Esophagus muscularis mucosa (tissue), 3 donors: ENCODE measurements around the gene ZNF217.

ENCODE experiments used
- POLR2AphosphoS5 ChIP-seq, 2 donors: sonication (generic); formaldehyde crosslinking; IDR thresholded peaks; one replicate each; pipeline ENCODE4 v1.6.1; 2017; ENCODE audit warnings: antibody characterized with exemption in 2 of 2
- TF ChIP-seq, protein P1 (sequence below), 3 experiments: fragments of 200-600 bp in 2 of 3; fragments of 450-650 bp in 1 of 3; sonication (generic) in 2 of 3; IDR thresholded peaks; one replicate each; pipeline ENCODE4 v1.5.1; 2017 to 2019; ENCODE audit warnings: antibody characterized with exemption in 3 of 3, mild to moderate bottlenecking in 2 of 3, moderate library complexity in 1 of 3

DNA sequence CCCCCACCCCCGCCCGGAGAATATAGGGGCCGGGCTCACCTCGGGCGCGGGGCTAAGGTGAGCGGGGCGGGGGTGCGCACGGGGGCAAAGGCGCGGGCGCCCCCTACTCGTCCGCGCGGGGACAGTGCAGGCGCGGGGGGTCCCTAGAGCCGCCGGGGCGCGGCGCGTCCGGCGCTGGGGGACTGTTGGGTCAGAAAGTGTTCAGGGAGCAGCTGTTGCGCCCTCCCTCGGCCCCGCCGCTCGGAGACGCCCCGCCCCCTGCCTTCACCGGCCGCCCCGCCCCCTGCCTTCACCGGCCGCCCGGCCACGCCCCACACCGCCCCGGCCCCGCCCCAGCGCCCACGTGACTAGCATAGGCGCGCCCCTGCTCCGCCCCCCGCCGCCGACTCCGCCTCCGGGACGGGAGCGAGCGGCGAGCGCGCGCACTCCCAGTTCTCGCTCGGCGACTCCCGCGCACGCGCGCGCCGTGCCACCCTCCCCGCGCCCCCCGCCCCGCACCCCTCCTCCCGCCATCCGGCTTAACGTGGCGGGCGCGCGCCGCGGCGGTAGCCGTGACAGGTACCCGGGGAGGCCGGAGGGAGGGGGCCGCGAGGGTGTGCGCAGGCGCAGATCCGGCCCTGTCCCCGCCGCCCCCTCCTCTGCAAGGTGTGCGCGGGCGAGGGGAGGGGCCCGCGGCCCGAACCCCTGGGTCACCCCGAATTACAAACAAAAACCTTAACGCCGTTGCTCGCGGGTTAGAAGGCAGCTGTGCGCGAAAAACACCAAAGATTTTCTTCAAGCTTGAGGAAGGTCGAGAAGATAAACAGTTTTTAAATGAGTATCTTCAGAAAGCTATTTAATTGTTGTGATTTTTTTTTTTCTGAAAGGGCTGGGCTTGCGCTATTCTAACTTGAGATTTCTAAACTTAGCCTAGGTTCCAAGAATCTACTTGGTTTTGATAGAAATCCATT lies 704 bp upstream of the ZNF217 start:
- peak; percentile 37 to 87 for TF ChIP-seq POLR2AphosphoS5 (IDR thresholded peaks at IDR 0.05)
- TF ChIP-seq, protein P1, sequence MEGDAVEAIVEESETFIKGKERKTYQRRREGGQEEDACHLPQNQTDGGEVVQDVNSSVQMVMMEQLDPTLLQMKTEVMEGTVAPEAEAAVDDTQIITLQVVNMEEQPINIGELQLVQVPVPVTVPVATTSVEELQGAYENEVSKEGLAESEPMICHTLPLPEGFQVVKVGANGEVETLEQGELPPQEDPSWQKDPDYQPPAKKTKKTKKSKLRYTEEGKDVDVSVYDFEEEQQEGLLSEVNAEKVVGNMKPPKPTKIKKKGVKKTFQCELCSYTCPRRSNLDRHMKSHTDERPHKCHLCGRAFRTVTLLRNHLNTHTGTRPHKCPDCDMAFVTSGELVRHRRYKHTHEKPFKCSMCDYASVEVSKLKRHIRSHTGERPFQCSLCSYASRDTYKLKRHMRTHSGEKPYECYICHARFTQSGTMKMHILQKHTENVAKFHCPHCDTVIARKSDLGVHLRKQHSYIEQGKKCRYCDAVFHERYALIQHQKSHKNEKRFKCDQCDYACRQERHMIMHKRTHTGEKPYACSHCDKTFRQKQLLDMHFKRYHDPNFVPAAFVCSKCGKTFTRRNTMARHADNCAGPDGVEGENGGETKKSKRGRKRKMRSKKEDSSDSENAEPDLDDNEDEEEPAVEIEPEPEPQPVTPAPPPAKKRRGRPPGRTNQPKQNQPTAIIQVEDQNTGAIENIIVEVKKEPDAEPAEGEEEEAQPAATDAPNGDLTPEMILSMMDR (IDR thresholded peaks at IDR 0.05), result peak in 1 of 3 experiments; percentile 2
